H1 (cell line): ENCODE results near the gene ARID1B. TPM values are rescaled to one million over a fixed set of nuclear protein-coding genes. Genes with fewer than 3 reads are reported as not detected.

ENCODE experiments used
- ASH2L ChIP-seq: fragments of 200-600, 300-600 bp; sonication (generic); IDR thresholded peaks from one replicate; pipeline ENCODE4 v1.7.1; 2017; ENCODE audit warnings: low read length
- CHD7 ChIP-seq: fragments of 300-600 bp; sonication (generic); IDR thresholded peaks from 2 replicates; pipeline ENCODE4 v1.7.1; 2012; ENCODE audit warnings: low read length, moderate library complexity, mild to moderate bottlenecking, inconsistent platforms; ENCODE audit not compliant: insufficient replicate concordance
- CREB1 ChIP-seq: IDR thresholded peaks from 2 replicates; pipeline ENCODE4 v1.6.1; 2012; ENCODE audit warnings: inconsistent platforms
- EP300 ChIP-seq, 2 experiments: IDR thresholded peaks; 1 replicate in 1 of 2; 2 replicates in 1 of 2; pipeline ENCODE4 v1.6.1; 2011 to 2012; ENCODE audit warnings: low read depth in 2 of 2, low read length in 2 of 2, mild to moderate bottlenecking in 2 of 2, borderline replicate concordance in 1 of 2, inconsistent platforms in 1 of 2, moderate library complexity in 1 of 2
- RNF2 ChIP-seq: fragments of 200-900, 300-1000 bp; sonication (generic); IDR thresholded peaks from 2 replicates; pipeline ENCODE4 v1.7.1; 2016; ENCODE audit warnings: borderline replicate concordance, low read depth, mild to moderate bottlenecking, antibody characterized with exemption, low read length; ENCODE audit not compliant: poor library complexity, severe bottlenecking; ENCODE audit errors: missing control alignments
- SAP30 ChIP-seq: fragments of 300-600 bp; sonication (generic); IDR thresholded peaks from 2 replicates; pipeline ENCODE4 v1.7.1; 2012; ENCODE audit warnings: low read length, moderate library complexity, mild to moderate bottlenecking, inconsistent platforms; ENCODE audit not compliant: insufficient read depth, insufficient replicate concordance
- polyA plus RNA-seq, 7 experiments: library from polyadenylated mRNA; depleted of rRNA in 3 of 7; stranded (reverse) in 5 of 7; unstranded in 2 of 7; fragments of >200 nt in 5 of 7; fragments of 200-250 nt in 2 of 7; gene quantifications; 1 replicate in 5 of 7; 2 replicates in 1 of 7; 4 replicates in 1 of 7; pipeline versions ENCODE4 v1.2.1 to v1.2.3, GENCODE V29; 2011 to 2013; ENCODE audit warnings: missing spikeins in 2 of 7, mixed read lengths in 2 of 7
- total RNA-seq: library from RNA; stranded (reverse); fragmentation: NEBNext Ultra II Directional; extraction: Animal tissue kit (Norgen Biotek cat#: 25700); gene quantifications from 2 replicates; pipeline ENCODE4 v1.2.1, GENCODE V29; 2021

ARID1B gene
- total and polyA plus RNA-seq, 2 of the 8 experiments (the other 6 are each of a cell fraction or from before 2014, with no cell fraction given), result 24.3 to 70.3 TPM

DNA sequence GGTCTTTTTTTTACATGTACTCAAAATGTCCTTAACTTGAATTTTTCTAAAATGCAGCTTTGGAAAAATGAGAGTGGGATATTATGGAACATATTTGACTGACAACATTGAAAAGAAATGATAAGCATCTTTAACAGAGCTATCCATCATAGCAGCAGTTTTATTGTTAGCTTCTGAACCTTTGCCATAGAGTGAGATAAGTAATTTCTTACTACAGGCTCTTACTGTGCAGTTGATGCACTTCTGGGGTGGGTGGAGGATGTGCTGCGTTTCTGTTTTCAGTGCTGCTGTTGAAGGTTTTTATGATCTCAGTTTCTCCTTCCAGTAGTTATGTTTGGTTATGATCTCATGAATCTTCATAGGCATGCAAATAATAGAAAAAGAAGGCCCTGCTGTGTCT is 279.1 kb downstream of the ARID1B start (continued):
- TF ChIP-seq CHD7 (no peak), EP300 (IDR thresholded peaks at IDR 0.05; ENCODE audit: borderline replicate concordance in 1 of 2, low read depth in 2 of 2, low read length in 2 of 2) (no peak), RNF2 (no peak), SAP30 (no peak), CREB1 (no peak), ASH2L (no peak)
- TF ChIP-seq, all 59 proteins: peak for 0
